Body of pancreas (tissue), 4 donors: Measurements from ENCODE around the gene ELANE. TPM values are rescaled to one million over a fixed set of nuclear protein-coding genes. Genes with fewer than 3 reads are reported as not detected.
A peak's percentile ranks its signal among the peaks of the same experiment; 100 is the strongest.

ENCODE experiments used
- ATAC-seq: fragments of 150-250 bp; one replicate; pipeline ENCODE4 v1.9.1; 2016
- DNase-seq, 4 donors: peaks; one replicate each; pipeline ENCODE4 v3.0.0-alpha.2; 2019
- H3K27ac ChIP-seq, 4 donors: fragments of 200-600 bp; sonication (generic); 1 replicate in 3 of 4; 2 replicates in 1 of 4; pipeline versions ENCODE4 v1.5.1 to v1.6.1; 2016 to 2019; ENCODE audit warnings: mild to moderate bottlenecking in 1 of 4, mixed read lengths in 1 of 4, moderate library complexity in 1 of 4
- H3K27me3 ChIP-seq, 2 donors: fragments of 200-600 bp; sonication (generic); one replicate each; pipeline ENCODE4 v1.6.0; 2016; ENCODE audit warnings: mild to moderate bottlenecking in 1 of 2
- H3K36me3 ChIP-seq, 2 donors: fragments of 200-600 bp; sonication (generic); replicated peaks in 1 of 2; 2 replicates each; pipeline ENCODE4 v1.5.1; 2016; ENCODE audit warnings: low read depth in 2 of 2; ENCODE audit not compliant: insufficient read depth in 1 of 2
- H3K4me1 ChIP-seq: fragments of 200-600 bp; sonication (generic); one replicate; pipeline ENCODE4 v1.6.0; 2016
- H3K4me3 ChIP-seq, 2 donors: fragments of 200-600 bp; sonication (generic); 1 replicate in 1 of 2; 2 replicates in 1 of 2; pipeline ENCODE4 v1.5.1; 2016 to 2019
- H3K9me3 ChIP-seq, 3 donors: fragments of 200-600 bp; sonication (generic); 1 replicate in 2 of 3; 2 replicates in 1 of 3; pipeline ENCODE4 v1.5.1; 2016
- CTCF ChIP-seq, 7 experiments: fragments of 450-650 bp in 4 of 7; fragments of 200-600 bp in 3 of 7; sonication (generic) in 3 of 7; IDR thresholded peaks; one replicate each; pipeline ENCODE4 v1.5.1; 2016 to 2019; ENCODE audit warnings: antibody characterized with exemption in 7 of 7
- POLR2A ChIP-seq, 3 donors: fragments of 450-650 bp; IDR thresholded peaks; one replicate each; pipeline ENCODE4 v1.6.1; 2016; ENCODE audit warnings: antibody characterized with exemption in 3 of 3, mild to moderate bottlenecking in 2 of 3
- WGBS, 2 donors: methylation state at CpG; one replicate each; pipeline ENCODE4 v1.1.5; 2017; 5-methylcytosine and 5-hydroxymethylcytosine counted together
- intact Hi-C: fragments of 100-400 bp; cut with DNase I; formaldehyde crosslinking; loops from one replicate; pipeline ENCODE4 v1.15.1; 2023
- total RNA-seq, 2 donors: library from RNA; depleted of rRNA; stranded (reverse); fragments of >200 nt; gene quantifications; one replicate each; pipeline ENCODE4 v1.1.0, GENCODE V29; 2016

The ELANE gene
- total RNA-seq, 2 donors from 2014 or later: not detected

- Histone ChIP-seq H3K9me3 (no peaks in the 10 kb centered on the region), H3K4me1 (peaks cover 13% of the 10 kb centered on the region), H3K4me3 (no peak overlapping the region), H3K36me3 (no peaks in the 10 kb centered on the region), H3K27me3 (peaks cover 0 to 10% of the 10 kb centered on the region in 2 donors), H3K27ac (no peak overlapping the region)
- DNase-seq (no peak), ATAC-seq (no peak)
- TF ChIP-seq POLR2A (IDR thresholded peaks at IDR 0.05): no peak
- no peak for TF ChIP-seq CTCF (IDR thresholded peaks at IDR 0.05)
- WGBS, 2 donors: 1% methylated on average over 29 of the region's 64 CpGs; no CpG with 5 or more reads in 1 of the 2 donors
- intact Hi-C loops: no loop called here
Measured at GRCh38 chr19:821231-821824, 30.8 kb upstream of the ELANE start.

GRCh38 chr19:821825-822503 lies 30.1 kb upstream of the ELANE start, which contains the start of gene PLPPR3:
Gene PLPPR3, minus strand, starts transcription at chr19:821955. Its CDS starts 396 bp downstream, at chr19:821559.
- no peak for ATAC-seq
- TF ChIP-seq POLR2A (IDR thresholded peaks at IDR 0.05) (no peak), CTCF (IDR thresholded peaks at IDR 0.05) (no peak)
- WGBS, 2 donors: 4% methylated on average over 34 of the region's 86 CpGs; no CpG with 5 or more reads in 1 of the 2 donors
- Histone ChIP-seq H3K27ac (no peak within 1 kb of the TSS), H3K36me3 (no peaks in the 10 kb centered on the region), H3K4me3 (no peak within 1 kb of the TSS), H3K9me3 (no peaks in the 10 kb centered on the region), H3K4me1 (peaks cover 13% of the 10 kb centered on the region), H3K27me3 (peaks cover 0 to 10% of the 10 kb centered on the region in 2 donors)
- intact Hi-C loops: no loop called here
- no peak for DNase-seq

GRCh38 chr19:823565-824121 lies 28.5 kb upstream of the ELANE start:
- H3K27me3 ChIP-seq: peaks cover 0 to 10% of the 10 kb centered on the region in 2 donors
- intact Hi-C loops: no loop called here
- DNase-seq (no peak), ATAC-seq (no peak)
- peaks cover 13% of the 10 kb centered on the region for H3K4me1 ChIP-seq
- TF ChIP-seq POLR2A (IDR thresholded peaks at IDR 0.05) (no peak), CTCF (IDR thresholded peaks at IDR 0.05) (no peak)
- H3K9me3 ChIP-seq: no peaks in the 10 kb centered on the region
- 41 to 49% methylated on average over 10 to 12 of the region's 12 CpGs for WGBS, 2 donors
- no peaks in the 10 kb centered on the region for H3K36me3 ChIP-seq
- no peak overlapping the region for H3K27ac ChIP-seq
- H3K4me3 ChIP-seq: no peak overlapping the region

- Histone ChIP-seq H3K27me3 (peaks cover 0 to 10% of the 10 kb centered on the region in 2 donors), H3K9me3 (no peaks in the 10 kb centered on the region), H3K4me3 (no peak overlapping the region), H3K4me1 (peaks cover 13% of the 10 kb centered on the region), H3K27ac (no peak overlapping the region), H3K36me3 (no peaks in the 10 kb centered on the region)
- ATAC-seq (no peak), DNase-seq (no peak)
- TF ChIP-seq POLR2A (IDR thresholded peaks at IDR 0.05) (peak in 1 of 3 donors; percentile 9), CTCF (IDR thresholded peaks at IDR 0.05) (no peak)
- intact Hi-C loops: no loop called here
- 79 to 87% methylated on average over 14 of the region's 15 CpGs for WGBS, 2 donors
Measured at GRCh38 chr19:824885-825284, 27.2 kb upstream of the ELANE start.
